Measurements from ENCODE around the gene AGR2.

AGR2 gene

GRCh38 chr7:16773326-16773725, 31.5 kb downstream of the AGR2 start:
- TF ChIP-seq MAX (IDR thresholded peaks at IDR 0.05), result no peak
- TF ChIP-seq YY1 (IDR thresholded peaks at IDR 0.05; ENCODE audit: low read depth), result no peak
- TF ChIP-seq EGR1 (IDR thresholded peaks at IDR 0.05), result no peak
- TF ChIP-seq RAD21 (IDR thresholded peaks at IDR 0.05; ENCODE audit: low read depth), result no peak
- no peak for TF ChIP-seq FOXM1 (IDR thresholded peaks at IDR 0.05; ENCODE audit: borderline replicate concordance, low read depth)
- no peak for TF ChIP-seq CEBPB (IDR thresholded peaks at IDR 0.05)
- no peak for TF ChIP-seq REST (IDR thresholded peaks at IDR 0.05; ENCODE audit: low read depth)
- no peak for TF ChIP-seq NFIC (IDR thresholded peaks at IDR 0.05)
- no peak for TF ChIP-seq TAF1 (IDR thresholded peaks at IDR 0.05; ENCODE audit: low read depth)
- TF ChIP-seq ZBTB7A (IDR thresholded peaks at IDR 0.05; ENCODE audit: low read depth), result no peak
- TF ChIP-seq TEAD4 (IDR thresholded peaks at IDR 0.05), result no peak
- TF ChIP-seq CREB1 (IDR thresholded peaks at IDR 0.05; ENCODE audit: low read depth), result no peak
- no peak for TF ChIP-seq USF1 (IDR thresholded peaks at IDR 0.05)
- no peak for TF ChIP-seq EP300 (IDR thresholded peaks at IDR 0.05; ENCODE audit: borderline replicate concordance)
- no peak for TF ChIP-seq TCF12 (IDR thresholded peaks at IDR 0.05; ENCODE audit: low read depth)

GRCh38 chr7:16770657-16771329, 34.0 kb downstream of the AGR2 start:
- no peak for TF ChIP-seq USF1 (IDR thresholded peaks at IDR 0.05)
- no peak for TF ChIP-seq FOXM1 (IDR thresholded peaks at IDR 0.05; ENCODE audit: borderline replicate concordance, low read depth)
- no peak for TF ChIP-seq REST (IDR thresholded peaks at IDR 0.05; ENCODE audit: low read depth)
- no peak for TF ChIP-seq NFIC (IDR thresholded peaks at IDR 0.05)
- no peak for TF ChIP-seq TCF12 (IDR thresholded peaks at IDR 0.05; ENCODE audit: low read depth)
- no peak for TF ChIP-seq EGR1 (IDR thresholded peaks at IDR 0.05)
- no peak for TF ChIP-seq EP300 (IDR thresholded peaks at IDR 0.05; ENCODE audit: borderline replicate concordance)
- TF ChIP-seq TAF1 (IDR thresholded peaks at IDR 0.05; ENCODE audit: low read depth), result no peak
- TF ChIP-seq RAD21 (IDR thresholded peaks at IDR 0.05; ENCODE audit: low read depth), result no peak
- no peak for TF ChIP-seq CREB1 (IDR thresholded peaks at IDR 0.05; ENCODE audit: low read depth)
- no peak for TF ChIP-seq CEBPB (IDR thresholded peaks at IDR 0.05)
- no peak for TF ChIP-seq YY1 (IDR thresholded peaks at IDR 0.05; ENCODE audit: low read depth)
- TF ChIP-seq MAX (IDR thresholded peaks at IDR 0.05), result no peak

- TF ChIP-seq FOXM1 (IDR thresholded peaks at IDR 0.05; ENCODE audit: borderline replicate concordance, low read depth) (no peak), EP300 (IDR thresholded peaks at IDR 0.05; ENCODE audit: borderline replicate concordance) (no peak), EGR1 (IDR thresholded peaks at IDR 0.05) (no peak), USF1 (IDR thresholded peaks at IDR 0.05) (no peak), CEBPB (IDR thresholded peaks at IDR 0.05) (no peak), TCF12 (IDR thresholded peaks at IDR 0.05; ENCODE audit: low read depth) (no peak), TAF1 (IDR thresholded peaks at IDR 0.05; ENCODE audit: low read depth) (no peak), NFIC (IDR thresholded peaks at IDR 0.05) (no peak)
These were observed 39.4 kb downstream of the AGR2 start for GRCh38 chr7:16765436-16765859.

GRCh38 chr7:16764942-16765341, 39.9 kb downstream of the AGR2 start:
- TF ChIP-seq TEAD4 (IDR thresholded peaks at IDR 0.05) (no peak), MAX (IDR thresholded peaks at IDR 0.05) (no peak), EP300 (IDR thresholded peaks at IDR 0.05; ENCODE audit: borderline replicate concordance) (no peak), YY1 (IDR thresholded peaks at IDR 0.05; ENCODE audit: low read depth) (no peak), EGR1 (IDR thresholded peaks at IDR 0.05) (no peak), TAF1 (IDR thresholded peaks at IDR 0.05; ENCODE audit: low read depth) (no peak), TCF12 (IDR thresholded peaks at IDR 0.05; ENCODE audit: low read depth) (no peak), CREB1 (IDR thresholded peaks at IDR 0.05; ENCODE audit: low read depth) (no peak), ZBTB7A (IDR thresholded peaks at IDR 0.05; ENCODE audit: low read depth) (no peak), FOXM1 (IDR thresholded peaks at IDR 0.05; ENCODE audit: borderline replicate concordance, low read depth) (no peak), CEBPB (IDR thresholded peaks at IDR 0.05) (no peak), REST (IDR thresholded peaks at IDR 0.05; ENCODE audit: low read depth) (no peak), USF1 (IDR thresholded peaks at IDR 0.05) (no peak), RAD21 (IDR thresholded peaks at IDR 0.05; ENCODE audit: low read depth) (no peak), NFIC (IDR thresholded peaks at IDR 0.05) (no peak)

Measured in Ishikawa (cell line).